Stomach smooth muscle (tissue), 2 donors: ENCODE data around the gene LDLRAD4.
"Not testable (repeated sequence)": the region's sequence is repeated elsewhere in the genome, so short reads cannot be mapped to it uniquely, and the experiment has no call there.

Experiments used
- H3K27ac ChIP-seq: one replicate; pipeline ENCODE4 v1.7.0; 2013; ENCODE audit warnings: mild to moderate bottlenecking, low read length, inconsistent platforms
- H3K27me3 ChIP-seq, 2 donors: one replicate each; pipeline ENCODE4 v1.7.0; 2013; ENCODE audit warnings: low read length in 2 of 2; ENCODE audit not compliant: insufficient read depth in 2 of 2, control insufficient read depth in 1 of 2
- H3K36me3 ChIP-seq, 2 donors: one replicate each; pipeline ENCODE4 v1.7.0; 2013; ENCODE audit warnings: low read length in 2 of 2; ENCODE audit not compliant: control insufficient read depth in 2 of 2, insufficient read depth in 2 of 2
- H3K4me1 ChIP-seq: one replicate; pipeline ENCODE4 v1.7.0; 2013; ENCODE audit warnings: low read length; ENCODE audit not compliant: control insufficient read depth, insufficient read depth
- H3K4me3 ChIP-seq, 2 donors: one replicate each; pipeline ENCODE4 v1.7.0; 2013; ENCODE audit warnings: low read length in 2 of 2
- H3K9ac ChIP-seq, 2 donors: one replicate each; pipeline ENCODE4 v1.7.0; 2013; ENCODE audit warnings: low read length in 2 of 2, mild to moderate bottlenecking in 1 of 2
- H3K9me3 ChIP-seq, 2 donors: one replicate each; pipeline ENCODE4 v1.7.0; 2013; ENCODE audit warnings: low read length in 2 of 2; ENCODE audit not compliant: control insufficient read depth in 2 of 2
- donor health status: healthy.
- donor health status: Pancreatic carcinoma.

Gene LDLRAD4

DNA sequence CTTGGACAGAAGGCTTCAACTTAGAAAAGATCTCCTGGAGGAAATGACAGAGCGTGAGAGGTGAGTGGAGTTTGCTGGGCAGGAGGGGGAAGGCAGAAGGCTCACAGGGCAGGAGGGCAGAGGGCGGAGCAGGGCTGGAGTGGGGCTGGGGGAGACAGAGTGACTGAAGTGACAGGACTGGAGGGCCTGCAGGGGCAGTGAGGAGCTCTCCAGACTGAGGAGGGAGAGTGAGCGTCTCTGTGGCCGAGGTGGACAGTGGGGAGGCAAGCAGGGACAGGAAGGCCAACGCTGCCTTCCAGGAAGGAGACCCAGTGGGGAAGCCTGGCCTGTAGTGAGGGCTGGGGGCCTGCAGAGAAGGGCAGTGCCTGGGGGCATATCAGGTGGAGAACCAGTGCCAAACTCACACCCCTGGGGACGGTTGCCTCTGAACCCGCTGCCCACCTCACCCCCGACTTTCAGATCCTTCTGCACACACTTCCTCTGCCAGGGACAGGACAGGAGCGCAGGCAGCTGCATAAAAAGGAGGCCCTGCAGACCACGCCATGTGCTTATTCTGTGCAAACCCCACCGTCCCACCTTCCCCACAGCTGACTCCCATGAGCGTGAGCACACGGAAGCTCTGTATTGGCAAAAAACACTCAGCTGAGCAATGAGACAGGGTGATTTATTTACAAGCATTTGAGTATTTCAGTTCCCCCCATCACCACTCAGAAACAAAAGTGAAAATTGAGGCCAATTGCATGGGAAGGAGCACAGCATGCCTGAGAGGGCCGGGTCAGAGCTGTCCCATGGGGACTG is 263.5 kb downstream of the LDLRAD4 start:
- H3K27ac ChIP-seq, result no peak overlapping the region

DNA sequence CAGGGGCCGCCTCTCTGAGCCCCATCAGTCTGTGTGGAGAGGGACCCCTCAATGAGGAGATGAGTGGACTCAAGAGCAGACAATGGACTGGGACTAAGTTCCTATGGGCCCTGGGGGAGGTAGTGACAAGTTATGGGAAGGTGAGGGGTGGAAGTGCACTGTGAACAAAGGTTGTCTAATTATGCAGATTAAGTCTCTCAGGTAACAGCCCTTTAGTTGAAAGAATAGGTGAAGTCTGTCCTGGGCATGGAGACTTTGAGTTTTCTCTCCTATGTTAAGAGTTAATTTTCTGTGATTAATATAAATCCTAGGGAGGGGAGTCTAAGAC is 264.0 kb downstream of the LDLRAD4 start:
- Histone ChIP-seq H3K27me3 (no peaks in the 10 kb centered on the region), H3K4me1 (no peaks in the 10 kb centered on the region), H3K36me3 (peaks cover 3 to 4% of the 10 kb centered on the region in 2 donors), H3K27ac (no peak overlapping the region), H3K4me3 (no peak overlapping the region), H3K9me3 (no peaks in the 10 kb centered on the region), H3K9ac (no peak overlapping the region)

More for the DNA sequence above, 263.5 kb downstream of the LDLRAD4 start:
- no peaks in the 10 kb centered on the region for H3K9me3 ChIP-seq
- no peaks in the 10 kb centered on the region for H3K4me1 ChIP-seq
- peaks cover 1 to 2% of the 10 kb centered on the region in 2 donors for H3K36me3 ChIP-seq
- no peak overlapping the region for H3K9ac ChIP-seq
- H3K4me3 ChIP-seq, result no peak overlapping the region
- H3K27me3 ChIP-seq, result no peaks in the 10 kb centered on the region

DNA sequence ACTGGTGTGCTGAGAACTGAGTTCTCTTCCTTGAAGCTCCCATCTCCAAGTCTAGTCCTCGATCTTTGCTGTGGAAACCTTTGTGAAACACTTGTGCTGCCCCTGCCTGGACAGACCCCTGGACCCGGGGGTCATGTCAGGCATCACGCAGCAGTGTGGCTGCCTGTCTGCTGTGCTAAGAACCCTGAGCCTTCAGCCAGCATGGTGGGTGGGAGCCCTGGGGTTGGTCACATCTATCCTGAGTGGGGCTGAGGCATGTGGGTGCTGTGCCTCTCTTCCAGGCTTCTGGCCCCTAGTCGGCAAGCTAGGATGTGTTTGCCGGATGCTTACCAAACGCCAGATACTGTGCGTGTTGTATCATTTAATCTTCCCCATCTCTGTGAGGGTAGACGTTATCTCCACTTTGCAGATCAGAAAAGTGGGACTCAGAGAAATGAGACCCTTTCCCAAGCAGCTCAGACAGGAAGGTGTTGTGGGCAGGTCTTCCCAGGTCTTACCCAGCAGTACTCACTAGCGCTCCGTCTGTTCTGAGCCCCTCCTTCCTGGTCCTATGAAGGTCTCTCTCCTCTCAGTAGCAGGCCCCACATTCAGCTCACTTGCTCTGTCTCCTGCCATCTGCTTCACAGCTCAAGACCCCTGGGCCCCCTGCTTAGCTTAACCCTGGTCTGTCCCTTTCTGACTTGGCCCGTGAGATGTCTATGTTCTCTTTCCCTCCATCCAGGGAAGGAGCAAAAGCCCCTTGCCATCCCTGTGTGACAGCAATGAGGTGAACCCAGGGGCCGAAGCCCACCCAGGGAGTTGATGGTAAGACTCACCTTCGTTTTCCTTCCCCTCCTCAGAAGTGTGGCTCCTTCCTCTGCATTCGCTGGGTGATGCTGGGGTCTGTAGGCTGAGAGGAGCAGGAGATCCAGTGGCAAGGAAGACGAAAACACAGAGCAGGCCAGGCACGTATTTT is 265.0 kb downstream of the LDLRAD4 start:
- no peak overlapping the region for H3K27ac ChIP-seq
- H3K27me3 ChIP-seq, result no peaks in the 10 kb centered on the region
- no peak overlapping the region for H3K4me3 ChIP-seq
- no peaks in the 10 kb centered on the region for H3K9me3 ChIP-seq
- H3K9ac ChIP-seq, result no peak overlapping the region
- no peaks in the 10 kb centered on the region for H3K4me1 ChIP-seq
- peaks cover 3 to 4% of the 10 kb centered on the region in 2 donors for H3K36me3 ChIP-seq

DNA sequence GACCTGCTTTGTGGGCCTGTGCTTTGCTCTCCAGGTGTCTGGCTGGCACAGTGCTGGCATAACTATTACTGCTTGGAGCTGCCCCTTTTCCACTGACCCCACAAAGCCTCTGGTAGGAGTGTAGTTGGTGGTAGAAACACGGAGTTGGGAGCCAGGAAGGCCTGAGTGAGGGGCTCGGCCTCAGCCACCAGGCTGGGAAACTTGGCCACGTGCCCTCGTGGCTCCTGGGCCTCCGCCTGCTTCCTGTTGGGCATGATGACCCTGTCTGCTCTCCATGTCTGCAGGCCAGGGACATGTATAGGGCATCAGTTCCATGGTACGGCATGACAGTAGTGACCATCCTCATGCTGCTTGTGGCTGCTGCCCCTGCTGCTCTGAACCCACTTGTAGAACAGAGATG is 266.6 kb downstream of the LDLRAD4 start:
- Histone ChIP-seq H3K36me3 (peaks cover 3 to 4% of the 10 kb centered on the region in 2 donors), H3K9ac (no peak overlapping the region)

DNA sequence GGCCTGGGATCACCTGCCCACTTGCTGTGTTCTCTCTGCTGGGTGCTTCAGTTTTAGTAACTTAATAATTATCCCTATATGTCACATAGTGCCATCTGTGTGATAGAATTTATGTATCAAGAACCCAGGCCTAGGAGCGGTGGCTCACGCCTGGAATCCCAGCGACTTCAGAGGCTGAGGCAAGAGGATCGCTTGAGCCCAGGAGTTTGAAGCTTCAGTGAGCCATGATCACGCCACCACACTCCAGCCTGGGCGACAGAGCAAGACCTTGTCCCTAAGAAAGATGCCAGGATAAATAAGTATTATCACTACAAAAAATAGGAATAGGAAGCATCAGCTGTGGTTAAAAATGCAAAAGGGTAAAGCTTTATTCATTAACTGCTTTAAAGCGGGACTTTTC is 267.0 kb downstream of the LDLRAD4 start:
- Histone ChIP-seq H3K36me3 (peaks cover 3 to 4% of the 10 kb centered on the region in 2 donors), H3K9me3 (no peaks in the 10 kb centered on the region), H3K27ac (no peak overlapping the region), H3K4me1 (peaks cover 4% of the 10 kb centered on the region), H3K4me3 (no peak overlapping the region), H3K9ac (no peak overlapping the region), H3K27me3 (no peaks in the 10 kb centered on the region)

More for the DNA sequence above, 266.6 kb downstream of the LDLRAD4 start:
- no peak overlapping the region for H3K27ac ChIP-seq
- H3K27me3 ChIP-seq, result no peaks in the 10 kb centered on the region
- peaks cover 4% of the 10 kb centered on the region for H3K4me1 ChIP-seq
- H3K9me3 ChIP-seq, result no peaks in the 10 kb centered on the region
- no peak overlapping the region for H3K4me3 ChIP-seq

DNA sequence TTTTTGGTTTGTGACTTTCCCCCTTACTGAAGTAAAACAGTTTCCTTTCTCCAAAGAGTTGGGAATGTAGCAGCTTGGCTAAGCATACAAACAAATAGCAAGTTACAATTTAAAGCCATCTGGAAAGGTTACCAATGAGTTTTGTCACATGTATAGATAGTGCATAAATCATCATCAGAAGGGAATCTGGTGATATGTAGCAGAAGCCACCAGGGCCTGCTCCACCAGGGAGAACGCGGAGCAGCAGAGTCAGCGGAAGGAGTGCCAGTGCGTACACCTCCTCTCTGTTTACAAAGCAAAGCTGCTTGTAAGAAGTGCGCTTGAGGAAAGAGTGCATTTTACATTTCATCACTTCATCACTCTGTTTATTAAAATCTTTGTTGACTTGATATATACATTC is 267.7 kb downstream of the LDLRAD4 start:
- Histone ChIP-seq H3K9ac (no peak overlapping the region), H3K9me3 (no peaks in the 10 kb centered on the region), H3K27me3 (no peaks in the 10 kb centered on the region), H3K36me3 (peaks cover 4% of the 10 kb centered on the region in 2 donors), H3K4me3 (no peak overlapping the region), H3K4me1 (peaks cover 7% of the 10 kb centered on the region), H3K27ac (no peak overlapping the region)

DNA sequence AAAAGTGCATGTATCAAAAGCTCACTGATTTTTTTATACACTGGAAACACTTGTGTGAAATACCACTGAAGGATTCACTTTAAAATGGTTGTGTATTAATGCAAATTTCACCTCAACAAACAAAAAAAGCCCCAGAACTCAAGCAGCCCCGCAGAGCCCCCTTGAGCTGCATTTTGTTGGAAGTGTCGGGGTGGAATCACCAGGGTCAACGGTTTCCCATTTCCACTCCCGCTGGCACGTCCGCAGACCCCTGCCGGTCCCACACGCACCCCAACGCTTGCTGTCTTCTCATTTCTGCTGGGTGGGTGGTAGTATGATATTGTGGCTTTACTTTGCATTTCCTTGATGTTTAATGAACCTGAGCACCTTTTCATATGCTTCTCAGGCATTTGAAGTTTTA is 268.1 kb downstream of the LDLRAD4 start:
- H3K27me3 ChIP-seq, result no peaks in the 10 kb centered on the region

DNA sequence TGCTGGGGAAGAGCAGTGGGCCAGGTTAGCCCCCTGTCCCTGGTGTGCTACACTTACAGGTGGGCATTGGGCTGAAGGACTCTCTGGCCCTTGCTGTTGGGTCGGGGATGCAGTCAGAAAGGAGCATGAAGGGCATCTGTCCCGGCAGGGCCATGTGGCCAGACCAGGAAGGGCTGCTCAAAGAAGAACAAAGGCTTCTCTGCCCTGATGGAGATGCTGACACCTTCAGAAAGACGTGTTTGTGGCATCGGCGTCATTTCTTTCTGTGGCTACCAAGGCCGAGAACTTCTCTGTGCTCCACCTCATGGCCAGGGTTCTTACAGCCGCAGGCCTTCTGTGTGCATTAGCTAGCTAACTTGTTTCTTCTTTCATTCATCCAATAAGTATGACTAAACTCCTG is 268.7 kb downstream of the LDLRAD4 start:
- Histone ChIP-seq H3K36me3 (peaks cover 4% of the 10 kb centered on the region in 2 donors), H3K9ac (no peak overlapping the region), H3K27ac (no peak overlapping the region), H3K27me3 (no peaks in the 10 kb centered on the region), H3K9me3 (no peaks in the 10 kb centered on the region), H3K4me3 (no peak overlapping the region), H3K4me1 (peaks cover 7% of the 10 kb centered on the region)

More for the DNA sequence above, 268.1 kb downstream of the LDLRAD4 start:
- Histone ChIP-seq H3K4me3 (no peak overlapping the region), H3K4me1 (peaks cover 7% of the 10 kb centered on the region), H3K27ac (no peak overlapping the region), H3K36me3 (peaks cover 4% of the 10 kb centered on the region in 2 donors), H3K9me3 (no peaks in the 10 kb centered on the region), H3K9ac (no peak overlapping the region)

DNA sequence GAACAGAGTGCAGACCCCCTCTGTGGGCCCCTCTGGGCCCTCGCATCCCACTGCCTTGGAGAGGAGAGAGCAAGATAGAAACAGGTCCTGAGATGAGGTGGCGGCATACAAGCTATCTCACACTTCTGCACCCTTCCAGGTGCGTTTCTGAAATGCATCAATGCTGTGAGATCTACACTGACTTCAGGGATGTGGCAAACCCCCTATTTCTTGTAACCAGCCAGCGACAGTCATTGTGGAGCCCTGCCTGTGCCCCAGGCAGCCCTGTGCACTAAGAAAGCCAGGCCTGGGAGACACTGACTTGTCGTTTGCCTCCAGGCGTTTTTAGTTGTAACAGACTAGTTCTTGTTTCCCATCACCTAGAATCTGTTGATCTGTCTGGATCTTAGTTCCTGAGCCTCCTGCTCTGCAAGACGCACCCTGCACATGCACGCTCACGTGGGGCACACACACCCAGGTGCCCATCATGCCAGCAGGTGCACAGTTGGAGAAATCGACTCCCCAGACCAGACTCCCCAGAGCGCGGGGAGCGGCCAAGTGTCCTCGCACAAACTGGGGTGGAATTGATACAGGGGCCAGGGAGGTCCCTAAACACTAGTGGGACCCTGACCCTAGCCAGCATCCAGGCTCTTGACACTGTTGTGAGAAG is 269.8 kb downstream of the LDLRAD4 start:
- Histone ChIP-seq H3K9ac (no peak overlapping the region), H3K27ac (no peak overlapping the region), H3K27me3 (no peaks in the 10 kb centered on the region), H3K4me3 (no peak overlapping the region), H3K9me3 (no peaks in the 10 kb centered on the region), H3K36me3 (peaks cover 4% of the 10 kb centered on the region in 2 donors), H3K4me1 (peaks cover 7% of the 10 kb centered on the region)

DNA sequence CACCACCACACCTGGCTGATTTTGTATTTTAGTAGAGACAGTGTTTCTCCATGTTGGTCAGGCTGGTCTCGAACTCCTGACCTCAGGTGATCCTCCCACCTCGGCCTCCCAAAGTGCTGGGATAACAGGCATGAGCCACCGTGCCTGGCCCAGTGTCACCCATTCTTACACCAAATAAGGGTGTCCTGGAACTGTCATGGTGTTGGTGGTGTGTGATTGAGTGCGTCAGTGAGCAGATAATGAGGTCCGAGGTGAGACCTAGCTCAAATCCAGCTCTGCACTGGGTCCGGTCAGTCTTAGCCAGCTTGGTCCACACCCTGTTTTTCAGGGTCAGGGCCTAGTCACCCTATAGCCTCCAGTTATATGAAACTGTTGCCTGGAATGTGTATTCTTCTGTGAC is 270.7 kb downstream of the LDLRAD4 start:
- not testable (repeated sequence) for H3K27me3 ChIP-seq, H3K4me1 ChIP-seq, H3K4me3 ChIP-seq

More for the DNA sequence above, 270.7 kb downstream of the LDLRAD4 start:
- not testable (repeated sequence) for H3K36me3 ChIP-seq, H3K9me3 ChIP-seq, H3K9ac ChIP-seq, H3K27ac ChIP-seq
